ENCODE results near the gene ESYT3.
"Not testable (repeated sequence)": the region's sequence is repeated elsewhere in the genome, so short reads cannot be mapped to it uniquely, and the experiment has no call there.

ESYT3 gene

DNA sequence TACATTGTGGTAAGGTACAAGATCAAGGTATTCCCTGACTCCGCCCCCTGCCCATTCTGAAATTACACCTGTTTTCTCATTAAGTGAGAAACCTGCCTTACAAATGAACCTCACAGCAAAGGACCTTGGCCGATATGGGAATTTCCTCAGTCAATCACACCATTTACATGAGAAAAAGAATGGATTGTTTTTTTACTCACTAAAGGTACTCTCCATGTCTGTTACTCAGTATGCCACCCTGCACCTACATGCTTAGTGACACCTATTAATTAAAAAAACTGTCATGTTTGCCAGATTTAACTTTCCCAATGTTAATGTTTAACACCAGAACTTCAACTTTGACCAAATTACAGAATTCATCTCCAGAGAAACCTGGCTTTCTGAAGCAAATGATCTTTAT is 62.0 kb downstream of the ESYT3 start:
- no peak for DNase-seq

DNA sequence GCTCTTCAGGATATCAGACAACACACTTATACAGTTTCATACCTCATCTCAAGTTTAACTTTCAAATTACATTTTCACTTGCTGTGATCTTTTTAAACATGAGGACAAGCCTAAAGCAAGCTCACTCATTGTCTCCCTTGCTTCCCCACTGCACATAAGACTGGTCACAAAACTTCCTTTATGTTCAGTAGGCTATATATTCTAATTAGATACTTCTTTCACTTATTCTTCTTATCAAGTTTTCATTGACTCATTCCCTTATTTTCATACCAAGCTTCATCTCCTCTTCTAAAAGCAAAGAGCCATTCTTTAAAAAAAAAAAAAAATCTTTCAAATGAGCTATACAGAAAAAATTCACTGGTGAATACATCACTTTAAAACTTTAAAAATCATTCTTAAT is 62.6 kb downstream of the ESYT3 start:
- no peak for DNase-seq

DNA sequence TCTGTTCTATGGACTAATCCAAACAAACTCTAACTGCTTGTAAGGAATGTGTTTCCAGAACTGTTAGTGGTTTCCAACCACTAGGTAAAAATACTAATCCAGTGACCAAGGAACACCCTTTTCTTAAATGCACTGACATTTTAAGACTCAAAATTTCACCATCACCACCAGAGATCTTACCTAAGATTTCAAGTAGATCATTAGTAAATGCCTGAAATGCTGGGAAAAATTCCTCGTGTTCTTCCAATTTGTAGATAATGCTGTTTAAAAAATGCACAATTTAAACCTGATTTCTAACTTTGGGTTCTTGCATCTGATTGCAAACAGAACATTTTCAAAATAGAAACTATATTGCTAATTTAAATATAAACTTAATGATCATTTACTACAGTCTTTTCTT is 63.4 kb downstream of the ESYT3 start:
- no peak for DNase-seq

DNA sequence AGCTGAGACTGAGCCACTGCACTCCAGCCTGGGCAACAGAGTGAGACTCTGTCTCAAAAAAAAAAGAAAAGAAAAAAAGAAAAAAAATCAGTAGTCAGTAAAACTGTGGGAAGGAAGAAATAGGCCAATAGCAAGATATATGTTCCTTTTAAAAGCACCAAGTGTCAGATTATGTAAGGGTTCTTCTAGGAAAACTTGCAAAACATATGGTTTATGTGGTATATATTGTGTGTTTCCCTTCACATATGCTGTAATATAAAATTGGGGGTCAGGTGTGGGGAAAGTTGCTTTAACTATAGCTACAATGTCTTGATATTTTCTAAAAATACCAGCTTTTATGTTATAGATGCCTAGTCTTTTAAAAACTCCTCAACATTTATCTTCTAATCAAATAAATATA is 64.6 kb downstream of the ESYT3 start:
- no peak for DNase-seq

DNA sequence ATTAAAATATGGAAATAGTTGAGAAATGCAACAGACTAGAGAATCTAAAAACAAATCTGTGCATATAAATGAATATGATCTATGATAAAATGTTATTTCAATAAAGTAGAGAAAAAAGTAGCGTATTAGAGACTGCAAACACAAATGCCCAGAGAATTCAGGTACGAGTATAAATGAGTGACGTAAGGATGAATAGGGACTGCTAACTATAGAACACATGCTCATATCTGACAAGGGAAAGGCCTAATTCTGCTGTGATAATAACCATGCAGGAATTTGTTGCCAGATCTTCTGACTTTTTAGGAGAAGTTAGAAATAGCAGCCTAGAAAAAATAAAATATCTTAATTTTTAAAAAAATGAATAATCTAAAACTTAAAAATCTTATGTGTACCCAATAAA is 73.1 kb downstream of the ESYT3 start:
- no peak for DNase-seq

DNA sequence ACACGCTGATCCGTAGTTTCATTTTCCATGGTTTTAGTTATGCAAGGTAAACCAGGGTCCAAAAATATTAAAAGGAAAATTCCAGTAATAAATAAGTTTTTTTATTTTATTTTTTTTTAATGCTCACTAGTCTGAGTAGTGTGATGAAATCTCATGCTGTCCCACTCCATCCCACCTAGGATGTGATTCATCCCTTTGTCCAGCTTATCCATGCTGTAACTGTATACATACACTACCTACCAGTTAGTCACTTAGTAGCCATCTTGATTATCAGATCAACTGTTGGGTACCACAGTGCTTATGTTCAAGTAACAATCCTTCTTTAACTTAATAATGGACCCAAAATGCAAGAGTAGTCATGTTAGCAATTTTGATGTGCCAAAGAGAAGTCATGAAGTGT is 75.2 kb downstream of the ESYT3 start:
- no peak for DNase-seq

DNA sequence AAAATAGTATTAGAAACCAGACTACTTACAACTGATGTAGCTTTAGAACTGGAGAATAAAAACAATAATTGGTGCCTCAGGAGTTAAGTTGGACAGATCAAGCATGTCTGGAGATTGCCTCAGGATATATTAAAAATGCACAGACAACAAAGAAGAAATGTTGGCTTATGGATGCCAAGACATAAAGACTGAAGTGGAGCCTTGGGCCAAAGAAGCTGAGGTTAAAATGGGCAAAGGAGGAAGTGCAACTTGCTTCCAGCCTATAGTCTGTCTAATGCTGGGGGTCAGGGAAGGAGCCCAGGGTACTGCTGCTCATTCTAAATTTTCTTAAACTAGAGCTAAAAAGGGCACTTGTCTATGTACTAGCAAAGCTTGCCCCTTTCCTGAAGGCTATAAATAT is 77.5 kb downstream of the ESYT3 start:
- DNase-seq: no peak

DNA sequence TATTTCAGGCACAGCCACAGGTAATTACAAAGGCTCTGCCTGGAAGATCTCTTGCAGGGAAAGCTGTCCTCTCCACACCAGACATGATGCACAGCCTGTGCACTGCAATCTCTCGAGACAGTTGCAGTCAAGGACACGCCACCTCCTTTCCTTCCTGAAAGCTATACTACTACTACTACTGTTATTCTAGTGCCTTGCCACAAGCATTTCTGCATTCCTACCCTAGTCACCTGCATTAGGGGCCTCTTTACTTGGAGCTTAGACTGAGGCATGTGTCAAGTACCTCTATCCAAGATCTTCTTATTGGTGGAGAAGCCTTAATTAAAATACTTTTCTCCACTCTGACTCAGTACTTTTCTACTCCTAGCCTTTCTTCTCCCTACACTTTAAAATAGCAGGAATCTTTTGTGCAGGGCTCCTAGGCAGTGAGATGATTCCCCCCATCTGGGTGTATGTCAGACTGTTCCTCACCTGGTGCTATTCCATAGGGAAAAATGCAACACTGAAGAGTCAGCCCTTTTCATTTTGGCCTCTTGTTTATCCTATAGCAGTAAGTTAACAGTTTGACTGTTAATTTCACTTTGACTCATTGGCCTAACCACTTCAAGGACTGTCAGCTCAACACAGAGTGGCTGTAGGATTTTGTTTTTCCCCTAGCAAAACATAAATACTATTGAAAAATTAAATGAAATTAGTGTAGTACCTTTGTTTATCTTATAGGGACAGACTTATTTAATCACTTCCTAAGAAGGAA is 78.9 kb downstream of the ESYT3 start:
- no peak for DNase-seq

DNA sequence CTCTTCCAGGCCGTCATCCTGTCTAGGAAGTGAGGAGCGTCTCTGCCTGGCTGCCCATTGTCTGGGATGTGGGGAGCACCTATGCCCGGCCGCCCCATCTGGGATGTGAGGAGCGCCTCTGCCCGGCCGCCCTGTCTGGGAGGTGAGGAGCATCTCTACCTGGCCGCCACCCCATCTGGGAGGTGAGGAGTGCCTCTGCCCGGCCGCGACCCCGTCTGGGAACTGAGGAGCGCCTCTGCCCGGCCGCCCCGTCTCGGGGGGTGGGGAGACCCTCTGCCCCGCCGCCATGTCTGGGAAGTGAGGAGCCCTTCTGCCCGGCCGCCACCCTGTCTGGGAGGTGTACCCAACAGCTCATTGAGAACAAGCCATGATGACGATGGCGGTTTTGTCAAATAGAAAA is 87.0 kb downstream of the ESYT3 start:
- DNase-seq: not testable (repeated sequence)
